HAP-1 (cell line): ENCODE results near the gene MAGI2.

Source experiments
- DNase-seq, 2 experiments: peaks; one replicate each; pipeline ENCODE4 v3.0.0-alpha.2; 2016 to 2020; ENCODE audit warnings: low spot score in 2 of 2
- H3K27me3 ChIP-seq: fragments of 250-450 bp; sonication (Bioruptor Pico); 2 replicates; pipeline ENCODE4 v1.5.1; 2020; ENCODE audit warnings: low read depth, mild to moderate bottlenecking, moderate library complexity
- H3K36me3 ChIP-seq: fragments of 250-450 bp; sonication (Bioruptor Pico); replicated peaks from 2 replicates; pipeline ENCODE4 v1.5.1; 2020; ENCODE audit warnings: mild to moderate bottlenecking
- H3K4me1 ChIP-seq: fragments of 250-450 bp; sonication (Bioruptor Pico); 2 replicates; pipeline ENCODE4 v1.5.1; 2020; ENCODE audit warnings: mild to moderate bottlenecking
- H3K4me3 ChIP-seq: fragments of 250-450 bp; sonication (Bioruptor Pico); 2 replicates; pipeline ENCODE4 v1.5.1; 2020; ENCODE audit warnings: mild to moderate bottlenecking, moderate library complexity
- H3K9me3 ChIP-seq: fragments of 250-450 bp; sonication (Bioruptor Pico); 2 replicates; pipeline ENCODE4 v1.5.1; 2020; ENCODE audit warnings: mild to moderate bottlenecking, moderate library complexity
- in situ Hi-C: fragments of 300-500 bp; cut with MboI; formaldehyde crosslinking; loops from 3 replicates; pipeline ENCODE4 v1.14.3; 2020; ENCODE audit warnings: low sequenced_read_pairs, inconsistent platforms, mixed read lengths

The MAGI2 gene

GRCh38 chr7:78222001-78222751 lies 1231.3 kb downstream of the MAGI2 start:
- H3K9me3 ChIP-seq = no peaks in the 10 kb centered on the region
- no peak for DNase-seq
- no peak overlapping the region for H3K4me3 ChIP-seq
- H3K27me3 ChIP-seq = no peaks in the 10 kb centered on the region
- H3K36me3 ChIP-seq = no peaks in the 10 kb centered on the region
- in situ Hi-C loops = no loop called here
- H3K4me1 ChIP-seq = no peaks in the 10 kb centered on the region

- in situ Hi-C loops = no loop called here
- H3K9me3 ChIP-seq = no peaks in the 10 kb centered on the region
These were observed 1232.7 kb downstream of the MAGI2 start for GRCh38 chr7:78220754-78221153.

GRCh38 chr7:78218876-78219275 lies 1234.6 kb downstream of the MAGI2 start:
- H3K9me3 ChIP-seq = no peaks in the 10 kb centered on the region
- H3K4me1 ChIP-seq = no peaks in the 10 kb centered on the region
- in situ Hi-C loops = no loop called here
- H3K4me3 ChIP-seq = no peak overlapping the region
- no peaks in the 10 kb centered on the region for H3K36me3 ChIP-seq
- DNase-seq = no peak
- H3K27me3 ChIP-seq = no peaks in the 10 kb centered on the region

More at GRCh38 chr7:78220754-78221153, 1232.7 kb downstream of the MAGI2 start:
- no peak for DNase-seq
- H3K4me1 ChIP-seq = no peaks in the 10 kb centered on the region
- H3K27me3 ChIP-seq = no peaks in the 10 kb centered on the region
- no peaks in the 10 kb centered on the region for H3K36me3 ChIP-seq
- no peak overlapping the region for H3K4me3 ChIP-seq

GRCh38 chr7:78218051-78218450 lies 1235.4 kb downstream of the MAGI2 start:
- Histone ChIP-seq H3K27me3 (no peaks in the 10 kb centered on the region), H3K36me3 (no peaks in the 10 kb centered on the region), H3K4me1 (no peaks in the 10 kb centered on the region), H3K4me3 (no peak overlapping the region), H3K9me3 (no peaks in the 10 kb centered on the region)
- DNase-seq = no peak
- in situ Hi-C loops = no loop called here

- no peaks in the 10 kb centered on the region for H3K9me3 ChIP-seq
- H3K36me3 ChIP-seq = no peaks in the 10 kb centered on the region
- no peaks in the 10 kb centered on the region for H3K4me1 ChIP-seq
- DNase-seq = no peak
- in situ Hi-C loops = no loop called here
- no peaks in the 10 kb centered on the region for H3K27me3 ChIP-seq
- H3K4me3 ChIP-seq = no peak overlapping the region
These were observed 1238.3 kb downstream of the MAGI2 start for GRCh38 chr7:78215199-78215598.

- H3K4me3 ChIP-seq = no peak overlapping the region
- H3K27me3 ChIP-seq = no peaks in the 10 kb centered on the region
- in situ Hi-C loops = no loop called here
- H3K36me3 ChIP-seq = no peaks in the 10 kb centered on the region
- no peak for DNase-seq
- H3K4me1 ChIP-seq = no peaks in the 10 kb centered on the region
- H3K9me3 ChIP-seq = no peaks in the 10 kb centered on the region
These were observed 1240.1 kb downstream of the MAGI2 start for GRCh38 chr7:78213402-78213801.

GRCh38 chr7:78212476-78213060 lies 1240.9 kb downstream of the MAGI2 start:
- Histone ChIP-seq H3K4me1 (peaks cover 1% of the 10 kb centered on the region), H3K9me3 (no peaks in the 10 kb centered on the region), H3K4me3 (no peak overlapping the region), H3K27me3 (no peaks in the 10 kb centered on the region), H3K36me3 (no peaks in the 10 kb centered on the region)
- in situ Hi-C loops = no loop called here
- DNase-seq = no peak

- H3K27me3 ChIP-seq = no peaks in the 10 kb centered on the region
- H3K9me3 ChIP-seq = no peaks in the 10 kb centered on the region
- H3K36me3 ChIP-seq = no peaks in the 10 kb centered on the region
- peak in 1 of 2 experiments; percentile 21 for DNase-seq
- H3K4me1 ChIP-seq = peaks cover 9% of the 10 kb centered on the region
- no peak overlapping the region for H3K4me3 ChIP-seq
- in situ Hi-C loops = no loop called here
These were observed 1246.2 kb downstream of the MAGI2 start for GRCh38 chr7:78207269-78207668.

GRCh38 chr7:78206769-78207168 lies 1246.7 kb downstream of the MAGI2 start:
- H3K9me3 ChIP-seq = no peaks in the 10 kb centered on the region
- no peaks in the 10 kb centered on the region for H3K36me3 ChIP-seq
- no peaks in the 10 kb centered on the region for H3K27me3 ChIP-seq
- no peak overlapping the region for H3K4me3 ChIP-seq
- peak in 1 of 2 experiments; percentile 73 for DNase-seq
- H3K4me1 ChIP-seq = peaks cover 9% of the 10 kb centered on the region
- in situ Hi-C loops = no loop called here

- peaks cover 9% of the 10 kb centered on the region for H3K4me1 ChIP-seq
- no peak for DNase-seq
These were observed 1250.3 kb downstream of the MAGI2 start for GRCh38 chr7:78203042-78203720.

GRCh38 chr7:78198756-78199155 lies 1254.7 kb downstream of the MAGI2 start:
- DNase-seq = no peak
- Histone ChIP-seq H3K4me3 (no peak overlapping the region), H3K36me3 (no peaks in the 10 kb centered on the region), H3K4me1 (no peaks in the 10 kb centered on the region), H3K9me3 (no peaks in the 10 kb centered on the region), H3K27me3 (no peaks in the 10 kb centered on the region)
- in situ Hi-C loops = no loop called here

More at GRCh38 chr7:78203042-78203720, 1250.3 kb downstream of the MAGI2 start:
- H3K9me3 ChIP-seq = no peaks in the 10 kb centered on the region
- no peaks in the 10 kb centered on the region for H3K36me3 ChIP-seq
- in situ Hi-C loops = no loop called here
- no peaks in the 10 kb centered on the region for H3K27me3 ChIP-seq
- no peak overlapping the region for H3K4me3 ChIP-seq

- in situ Hi-C loops = no loop called here
- H3K4me1 ChIP-seq = no peaks in the 10 kb centered on the region
- no peaks in the 10 kb centered on the region for H3K36me3 ChIP-seq
- no peaks in the 10 kb centered on the region for H3K27me3 ChIP-seq
- H3K9me3 ChIP-seq = no peaks in the 10 kb centered on the region
- no peak overlapping the region for H3K4me3 ChIP-seq
- no peak for DNase-seq
These were observed 1256.0 kb downstream of the MAGI2 start for GRCh38 chr7:78197447-78197846.

- Histone ChIP-seq H3K4me3 (no peak overlapping the region), H3K4me1 (no peaks in the 10 kb centered on the region), H3K27me3 (no peaks in the 10 kb centered on the region), H3K9me3 (no peaks in the 10 kb centered on the region), H3K36me3 (no peaks in the 10 kb centered on the region)
- in situ Hi-C loops = no loop called here
- DNase-seq = no peak
These were observed 1258.2 kb downstream of the MAGI2 start for GRCh38 chr7:78195281-78195680.

GRCh38 chr7:78194611-78195010 lies 1258.9 kb downstream of the MAGI2 start:
- Histone ChIP-seq H3K4me1 (no peaks in the 10 kb centered on the region), H3K36me3 (no peaks in the 10 kb centered on the region), H3K4me3 (no peak overlapping the region), H3K27me3 (no peaks in the 10 kb centered on the region), H3K9me3 (no peaks in the 10 kb centered on the region)
- in situ Hi-C loops = no loop called here
- no peak for DNase-seq
